DND-41 (cell line): ENCODE data around the gene RFTN1.
A peak's percentile ranks its signal among the peaks of the same experiment; 100 is the strongest.

Source experiments
- ATAC-seq: fragments of 200-7000 bp; cut with Tn5 transposase; 3 replicates; pipeline ENCODE4 v1.9.1; 2021; ENCODE audit warnings: low read depth; ENCODE audit not compliant: insufficient read depth
- DNase-seq: peaks from one replicate; pipeline ENCODE4 v3.0.0-alpha.2; 2020
- H2AFZ ChIP-seq: 2 replicates; pipeline ENCODE4 v1.6.0; 2012; ENCODE audit warnings: low read depth, low read length
- H3K27ac ChIP-seq: 2 replicates; pipeline ENCODE4 v1.5.1; 2012; ENCODE audit warnings: low read length, inconsistent platforms
- H3K27me3 ChIP-seq: fragments of 200-600 bp; sonication (generic); 2 replicates; pipeline ENCODE4 v1.6.0; 2012; ENCODE audit warnings: low read length, mild to moderate bottlenecking, inconsistent platforms; ENCODE audit not compliant: insufficient read depth, poor library complexity
- H3K36me3 ChIP-seq: 2 replicates; pipeline ENCODE4 v1.5.1; 2012; ENCODE audit warnings: low read length, inconsistent platforms; ENCODE audit not compliant: insufficient read depth
- H3K4me1 ChIP-seq: 2 replicates; pipeline ENCODE4 v1.5.1; 2012; ENCODE audit warnings: mild to moderate bottlenecking, low read length; ENCODE audit not compliant: insufficient read depth
- H3K4me2 ChIP-seq: 2 replicates; pipeline ENCODE4 v1.6.0; 2012; ENCODE audit warnings: mild to moderate bottlenecking, moderate library complexity, low read length, inconsistent platforms; ENCODE audit not compliant: insufficient read depth
- H3K4me3 ChIP-seq, 2 experiments: fragments of 200-600 bp in 1 of 2; shearing (Covaris generic) in 1 of 2; 2 replicates each; pipeline ENCODE4 v1.5.1; 2012 to 2016; ENCODE audit warnings: inconsistent platforms in 2 of 2, low read length in 2 of 2, mild to moderate bottlenecking in 2 of 2, low read depth in 1 of 2, moderate library complexity in 1 of 2
- H3K79me2 ChIP-seq: 2 replicates; pipeline ENCODE4 v1.6.0; 2012; ENCODE audit warnings: low read length, inconsistent platforms; ENCODE audit not compliant: insufficient read depth
- H3K9ac ChIP-seq: 2 replicates; pipeline ENCODE4 v1.6.0; 2012; ENCODE audit warnings: low read depth, mild to moderate bottlenecking, inconsistent platforms, low read length, moderate library complexity
- H3K9me3 ChIP-seq: 2 replicates; pipeline ENCODE4 v1.5.1; 2012; ENCODE audit warnings: low read length, moderate library complexity, mild to moderate bottlenecking, inconsistent platforms; ENCODE audit not compliant: insufficient read depth, severe bottlenecking
- H4K20me1 ChIP-seq: 2 replicates; pipeline ENCODE4 v1.6.0; 2012; ENCODE audit warnings: low read length; ENCODE audit not compliant: insufficient read depth
- EZH2 ChIP-seq: IDR thresholded peaks from 3 replicates; pipeline ENCODE4 v1.6.1; 2012; ENCODE audit warnings: borderline replicate concordance, low read depth, mild to moderate bottlenecking, moderate library complexity, low read length, inconsistent platforms; ENCODE audit not compliant: severe bottlenecking
- TF ChIP-seq, protein P1 (sequence below): IDR thresholded peaks from 2 replicates; pipeline ENCODE4 v1.5.1; 2012; ENCODE audit warnings: borderline replicate concordance, low read length, moderate library complexity, mild to moderate bottlenecking; ENCODE audit not compliant: poor library complexity, severe bottlenecking; ENCODE audit errors: extremely low read depth

Gene RFTN1

GRCh38 chr3:16334909-16335308, 178.6 kb downstream of the RFTN1 start:
- no peak overlapping the region for H3K9ac ChIP-seq
- H3K4me1 ChIP-seq = peaks cover 23% of the 10 kb centered on the region
- TF ChIP-seq, protein P1, sequence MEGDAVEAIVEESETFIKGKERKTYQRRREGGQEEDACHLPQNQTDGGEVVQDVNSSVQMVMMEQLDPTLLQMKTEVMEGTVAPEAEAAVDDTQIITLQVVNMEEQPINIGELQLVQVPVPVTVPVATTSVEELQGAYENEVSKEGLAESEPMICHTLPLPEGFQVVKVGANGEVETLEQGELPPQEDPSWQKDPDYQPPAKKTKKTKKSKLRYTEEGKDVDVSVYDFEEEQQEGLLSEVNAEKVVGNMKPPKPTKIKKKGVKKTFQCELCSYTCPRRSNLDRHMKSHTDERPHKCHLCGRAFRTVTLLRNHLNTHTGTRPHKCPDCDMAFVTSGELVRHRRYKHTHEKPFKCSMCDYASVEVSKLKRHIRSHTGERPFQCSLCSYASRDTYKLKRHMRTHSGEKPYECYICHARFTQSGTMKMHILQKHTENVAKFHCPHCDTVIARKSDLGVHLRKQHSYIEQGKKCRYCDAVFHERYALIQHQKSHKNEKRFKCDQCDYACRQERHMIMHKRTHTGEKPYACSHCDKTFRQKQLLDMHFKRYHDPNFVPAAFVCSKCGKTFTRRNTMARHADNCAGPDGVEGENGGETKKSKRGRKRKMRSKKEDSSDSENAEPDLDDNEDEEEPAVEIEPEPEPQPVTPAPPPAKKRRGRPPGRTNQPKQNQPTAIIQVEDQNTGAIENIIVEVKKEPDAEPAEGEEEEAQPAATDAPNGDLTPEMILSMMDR = no peak
- H3K27ac ChIP-seq = 0 out of 2 replicates have a peak overlapping the region, but pooled peaks have one; percentile 10
- H3K79me2 ChIP-seq = peaks cover 45% of the 10 kb centered on the region
- no peak overlapping the region for H3K4me3 ChIP-seq
- H2AFZ ChIP-seq = no peak overlapping the region
- H3K9me3 ChIP-seq = peaks cover 10% of the 10 kb centered on the region
- peaks cover 70% of the 10 kb centered on the region for H3K36me3 ChIP-seq
- no peak for ATAC-seq
- H3K27me3 ChIP-seq = no peaks in the 10 kb centered on the region
- no peak for DNase-seq
- no peak overlapping the region for H3K4me2 ChIP-seq
- H4K20me1 ChIP-seq = no peaks in the 10 kb centered on the region

GRCh38 chr3:16332904-16333426, 180.5 kb downstream of the RFTN1 start:
- peaks cover 44% of the 10 kb centered on the region for H3K79me2 ChIP-seq
- no peaks in the 10 kb centered on the region for H4K20me1 ChIP-seq
- H3K27ac ChIP-seq = no peak overlapping the region
- H3K27me3 ChIP-seq = no peaks in the 10 kb centered on the region
- H3K9ac ChIP-seq = no peak overlapping the region
- peaks cover 10% of the 10 kb centered on the region for H3K9me3 ChIP-seq
- no peak overlapping the region for H2AFZ ChIP-seq
- no peak overlapping the region for H3K4me2 ChIP-seq
- peaks cover 4% of the 10 kb centered on the region for H3K4me1 ChIP-seq
- no peak for ATAC-seq
- no peak overlapping the region for H3K4me3 ChIP-seq
- no peak for DNase-seq
- TF ChIP-seq EZH2 = no peak
- TF ChIP-seq, protein P1 = no peak
- peaks cover 79% of the 10 kb centered on the region for H3K36me3 ChIP-seq

DNA sequence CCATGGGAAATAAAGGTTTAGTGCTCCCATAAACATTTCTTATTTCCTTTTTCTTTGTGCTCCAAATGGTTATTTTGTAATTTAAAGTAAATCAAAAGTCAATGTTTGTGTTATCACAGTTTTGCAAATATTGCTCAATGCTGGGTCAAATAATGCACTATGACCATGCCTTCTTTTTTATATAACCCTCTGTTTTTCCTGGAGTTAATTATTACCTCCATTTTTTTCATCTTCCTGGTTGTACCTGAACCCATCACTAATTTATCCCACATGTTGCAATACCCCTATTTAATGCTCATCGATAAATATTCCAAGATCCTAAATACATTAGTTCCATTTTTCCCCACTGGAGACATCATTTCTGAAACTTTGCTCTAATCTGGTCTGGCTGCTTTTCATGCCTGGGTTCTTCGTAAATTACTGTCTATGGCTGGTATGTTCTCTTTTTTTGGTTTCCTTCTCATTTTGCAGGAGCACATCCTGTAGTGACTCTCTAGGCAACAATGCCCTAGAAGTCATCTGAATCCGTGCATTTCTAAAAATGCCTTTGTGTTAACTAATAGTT, 182.1 kb downstream of the RFTN1 start:
- no peak overlapping the region for H3K4me2 ChIP-seq
- H3K36me3 ChIP-seq = peaks cover 81% of the 10 kb centered on the region
- H3K79me2 ChIP-seq = peaks cover 43% of the 10 kb centered on the region
- no peak for TF ChIP-seq EZH2
- TF ChIP-seq, protein P1 = no peak
- H4K20me1 ChIP-seq = no peaks in the 10 kb centered on the region
- no peak overlapping the region for H3K4me3 ChIP-seq
- peaks cover 10% of the 10 kb centered on the region for H3K9me3 ChIP-seq
- H2AFZ ChIP-seq = no peak overlapping the region
- DNase-seq (no peak), ATAC-seq (no peak)
- H3K27ac ChIP-seq = no peak overlapping the region
- no peaks in the 10 kb centered on the region for H3K27me3 ChIP-seq
- H3K9ac ChIP-seq = no peak overlapping the region
- H3K4me1 ChIP-seq = no peaks in the 10 kb centered on the region
